HG02884 (cell line): Measurements from ENCODE around the gene IMMT.

Experiments
- ATAC-seq: cut with Tn5 transposase; IDR thresholded peaks from one replicate; pipeline ENCODE4 v1.9.1; 2021; ENCODE audit warnings: mild to moderate bottlenecking, moderate library complexity; ENCODE audit not compliant: unreplicated experiment

The IMMT gene

GRCh38 chr2:86226636-86227520 is 31.6 kb upstream of the IMMT start:
- ATAC-seq = no peak

DNA sequence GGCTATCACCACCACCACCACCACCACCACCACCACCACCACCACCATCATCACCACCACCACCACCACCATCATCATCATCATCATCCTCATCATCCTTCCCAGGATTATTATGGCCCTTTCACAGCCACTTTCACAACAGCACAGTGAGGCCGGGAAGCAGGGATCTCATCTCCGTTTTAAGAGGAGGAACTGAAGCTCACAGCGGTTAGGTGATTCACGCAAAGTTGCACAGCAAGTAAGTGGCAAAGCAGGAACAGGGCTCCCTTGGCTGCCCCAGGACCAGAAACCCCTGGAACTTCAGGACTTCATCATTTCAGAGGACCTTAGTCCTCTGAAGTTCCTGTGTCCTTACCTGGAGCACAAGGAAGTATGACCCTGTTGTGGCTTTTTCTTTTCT is 30.8 kb upstream of the IMMT start:
- no peak for ATAC-seq

GRCh38 chr2:86225581-86225980 is 30.3 kb upstream of the IMMT start:
- ATAC-seq = peak; percentile 51

DNA sequence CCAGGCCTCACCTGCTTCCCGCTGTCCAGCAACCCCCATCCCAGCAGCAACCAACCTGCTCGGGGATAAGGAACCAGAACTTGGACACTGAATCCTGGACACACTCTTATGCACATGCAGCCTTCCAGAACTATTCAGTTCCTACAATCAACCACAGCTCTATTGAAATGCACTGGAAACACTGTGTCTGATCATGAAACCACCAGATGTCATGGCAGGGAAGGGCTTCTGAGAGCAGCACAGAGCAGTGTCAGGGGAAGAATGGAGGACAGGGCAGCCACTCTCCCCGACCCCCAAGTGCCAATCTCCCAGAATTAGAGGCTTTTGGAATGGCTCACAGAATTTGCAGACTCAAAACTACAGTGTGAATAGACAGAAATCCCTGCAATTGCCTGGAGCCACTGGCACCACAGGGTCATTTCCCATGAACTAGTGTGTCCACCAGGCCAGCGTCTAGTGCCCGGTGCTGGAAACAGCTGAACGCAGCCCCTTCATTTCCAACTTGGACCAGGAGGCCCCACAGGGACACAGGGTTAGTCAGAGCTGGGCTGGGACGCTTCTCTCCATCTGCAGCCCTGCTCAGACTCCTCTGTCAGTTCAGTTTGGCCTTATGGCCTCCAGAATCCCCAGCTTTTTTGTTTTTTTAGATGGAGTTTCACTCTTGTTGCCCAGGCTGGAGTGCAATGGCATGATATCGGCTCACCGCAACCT is 29.5 kb upstream of the IMMT start:
- ATAC-seq = no peak

GRCh38 chr2:86223927-86224560 is 28.8 kb upstream of the IMMT start:
- no peak for ATAC-seq

DNA sequence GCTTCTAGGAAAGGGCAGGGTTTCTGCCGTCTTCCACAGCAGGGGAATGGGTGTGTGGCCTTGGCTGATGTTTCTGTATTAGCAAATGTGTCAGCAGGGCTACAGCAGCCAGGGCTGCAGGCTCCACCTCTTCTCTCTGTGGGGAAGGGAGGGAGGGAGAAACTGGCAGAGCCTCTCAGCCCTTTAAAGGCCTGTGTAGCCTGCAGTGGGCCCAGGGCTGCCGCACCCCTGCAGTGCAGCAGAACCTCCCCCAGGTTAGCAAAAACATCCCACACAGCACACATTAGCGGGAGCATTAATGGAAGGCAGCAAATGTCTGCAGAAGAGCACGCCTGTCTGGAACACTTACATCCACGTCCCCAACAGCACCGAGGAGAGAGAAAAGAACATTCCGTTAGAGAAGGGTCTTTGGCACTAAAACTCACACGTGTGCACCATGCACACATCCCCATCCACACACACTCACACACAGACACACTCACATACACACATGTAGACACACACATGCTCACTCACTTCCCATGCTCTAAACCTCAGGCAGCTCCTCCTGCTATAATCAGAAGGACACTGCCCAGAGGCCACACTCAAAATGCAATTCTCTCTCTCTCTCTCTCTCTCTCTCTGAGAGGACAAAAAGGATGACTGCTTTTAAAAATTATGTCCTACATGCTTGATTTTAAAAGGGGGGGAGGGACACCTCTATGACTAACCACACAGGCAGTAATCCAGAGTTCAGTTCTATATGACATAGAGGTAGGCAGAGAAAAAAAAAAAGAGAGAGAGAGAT is 28.1 kb upstream of the IMMT start:
- ATAC-seq = no peak

DNA sequence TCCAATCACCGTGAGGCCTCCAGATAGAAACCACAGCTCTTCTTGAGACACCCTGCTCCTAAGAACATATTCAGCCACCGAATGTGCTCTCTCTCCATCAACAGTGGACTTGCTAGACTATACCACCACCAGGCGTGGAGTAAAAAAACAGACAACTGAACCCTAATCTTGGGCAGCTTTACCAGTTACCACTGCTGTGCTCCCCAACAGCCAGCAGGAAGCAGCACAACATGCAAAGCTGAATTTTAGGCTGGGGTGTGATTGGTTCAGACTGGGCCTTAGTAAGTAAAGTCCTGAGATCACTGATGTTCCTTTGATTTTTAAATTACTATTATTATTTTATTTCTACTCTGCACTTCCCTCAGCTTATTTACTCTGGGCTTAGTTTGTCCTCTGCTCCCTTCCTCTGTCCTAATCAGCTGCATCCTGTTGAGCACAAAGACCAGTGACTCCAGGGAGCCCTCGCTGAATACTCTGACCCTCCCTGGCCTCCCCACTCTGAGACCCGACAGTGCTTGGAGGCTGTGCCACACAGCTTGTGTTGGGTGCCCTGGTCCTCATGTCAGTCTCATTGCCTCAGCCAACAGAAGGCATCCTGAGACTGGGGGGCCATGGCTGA is 25.9 kb upstream of the IMMT start:
- no peak for ATAC-seq

DNA sequence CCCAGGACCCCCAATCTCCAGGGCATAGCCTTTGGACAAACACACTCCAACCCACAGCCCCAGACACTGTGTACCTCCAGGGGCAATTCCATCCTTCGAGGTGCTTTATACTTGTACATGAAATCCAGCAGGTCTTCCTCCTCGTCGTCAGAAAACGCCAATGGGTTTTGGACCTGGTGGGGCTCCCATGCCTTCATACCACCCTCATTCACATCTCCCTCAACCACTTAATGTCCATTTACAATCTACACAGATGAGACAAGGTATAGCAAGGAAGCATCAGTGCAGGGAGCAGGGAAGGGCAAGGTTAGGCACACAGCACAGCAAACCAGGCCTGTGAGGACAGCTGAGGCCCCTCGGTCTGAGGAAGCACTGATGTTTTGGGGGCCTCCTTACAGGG is 24.6 kb upstream of the IMMT start:
- no peak for ATAC-seq

- no peak for ATAC-seq
Observed at GRCh38 chr2:86218124-86218523, 22.9 kb upstream of the IMMT start.

- no peak for ATAC-seq
Observed at GRCh38 chr2:86216575-86217555, 21.6 kb upstream of the IMMT start.

DNA sequence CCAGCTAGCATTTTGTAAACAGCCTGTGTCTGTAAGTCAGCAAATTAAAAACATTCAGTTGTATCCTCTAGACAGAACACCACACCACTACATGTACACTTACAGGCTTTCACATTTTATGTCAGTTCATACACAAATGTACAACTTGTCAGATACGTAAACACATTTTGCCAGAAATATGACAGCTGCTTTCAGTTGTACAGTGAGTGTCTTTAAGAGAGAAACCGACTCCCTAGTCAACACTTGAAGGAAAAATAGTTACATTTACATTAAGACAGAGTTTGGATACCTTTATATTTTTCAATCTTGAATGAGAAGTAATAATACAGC is 19.2 kb upstream of the IMMT start:
- ATAC-seq = no peak

GRCh38 chr2:86213699-86214502 is 18.6 kb upstream of the IMMT start:
- ATAC-seq = no peak

- ATAC-seq = no peak
Observed at GRCh38 chr2:86213056-86213455, 17.8 kb upstream of the IMMT start.

GRCh38 chr2:86211796-86212188 is 16.5 kb upstream of the IMMT start:
- no peak for ATAC-seq

DNA sequence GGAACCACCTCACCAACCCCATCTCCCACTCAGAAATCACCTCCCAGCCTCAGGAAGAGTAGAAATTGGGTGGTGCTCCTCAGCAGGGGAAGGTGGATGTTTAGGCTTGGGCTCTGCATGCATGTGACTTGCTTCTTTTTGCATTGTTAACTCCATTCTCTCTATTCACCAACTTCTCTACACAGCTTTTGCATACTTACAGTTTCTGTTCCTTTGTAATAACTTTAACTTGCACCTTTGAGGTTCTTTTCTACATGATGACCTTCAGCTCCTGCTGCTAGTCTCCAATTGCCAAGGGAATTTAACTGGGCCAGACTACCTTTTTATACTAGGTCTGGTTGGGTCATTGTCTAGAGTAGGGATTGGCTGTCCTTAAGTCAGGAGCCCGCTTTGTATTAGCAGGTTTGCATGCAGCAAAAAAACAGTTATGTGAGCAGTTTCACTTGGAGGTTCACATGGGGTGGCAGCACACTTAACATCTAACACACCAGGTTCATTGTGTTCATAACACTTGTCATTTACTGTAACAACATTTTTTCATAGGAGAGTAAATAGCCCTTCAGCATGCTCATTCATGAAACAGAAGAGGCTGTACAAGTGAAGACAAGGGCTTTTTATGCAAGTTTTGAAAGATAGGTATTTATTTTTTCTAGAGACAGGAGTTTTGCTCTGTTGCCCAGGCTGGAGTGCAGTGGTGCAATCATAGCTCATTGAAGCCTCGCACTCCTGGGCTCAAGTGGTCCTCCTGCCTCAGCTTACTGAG is 16.0 kb upstream of the IMMT start:
- peak; percentile 54 for ATAC-seq

DNA sequence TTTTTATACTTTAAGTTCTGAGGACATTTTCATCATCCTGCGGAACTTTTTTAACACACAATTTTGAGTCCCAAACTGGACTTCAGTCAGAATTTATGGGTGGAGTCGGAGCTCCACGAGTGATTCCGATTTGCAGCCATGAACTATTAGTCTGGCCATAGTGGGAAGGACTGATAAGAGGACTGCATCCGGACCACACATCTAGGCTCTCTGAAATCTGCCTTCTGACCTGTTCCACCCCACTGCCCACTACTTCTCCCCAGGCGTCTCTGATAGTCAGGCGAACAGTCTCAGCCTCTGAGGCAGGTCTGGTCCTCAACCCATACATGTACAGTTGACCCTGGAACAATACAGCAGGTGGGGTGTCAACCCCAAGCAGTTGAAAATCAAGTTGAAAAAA is 9.2 kb upstream of the IMMT start:
- no peak for ATAC-seq

GRCh38 chr2:86203614-86204013 is 8.4 kb upstream of the IMMT start:
- no peak for ATAC-seq

GRCh38 chr2:86202702-86203101 is 7.4 kb upstream of the IMMT start:
- ATAC-seq = no peak
